Heart left ventricle (tissue), 13 donors: Measurements from ENCODE around the gene FBXO44.

Experiments
- CTCF ChIP-seq, 12 donors: fragments of 200-600 bp; sonication (generic) in 4 of 12; IDR thresholded peaks; one replicate each; pipeline versions ENCODE4 v1.5.0 to v1.8.0; 2018 to 2022; ENCODE audit warnings: antibody characterized with exemption in 12 of 12, mild to moderate bottlenecking in 5 of 12
- POLR2A ChIP-seq, 2 donors: fragments of 450-650 bp; IDR thresholded peaks; one replicate each; pipeline ENCODE4 v1.6.1; 2017; ENCODE audit warnings: antibody characterized with exemption in 2 of 2, mild to moderate bottlenecking in 2 of 2, moderate library complexity in 2 of 2
- donor health status: ischemic (EF 13 %, LVEDD 7.1; RV severe dilation, severe dysfunction).
- donor health status: DM: no; HTN: yes; CAD: no.
- donor health status: DM: no; HTN: no; CAD: no.
- donor health status: ischemic (EF 25% LVEDD 6.9; RV normal size, moderate dysfunction).
- donor health status: ischemic (EF 25% LVEDD 5.7; RV mildly dilated, moderate dysfunction).
- donor health status: ischemic (EF 35%, LVEDD 5.7; RV mildly dilated, moderate dysfunction).
- donor health status: nonischemic (EF 11% LVEDD 7.7; RV severe dilation, severe dysfunction).
- donor health status: DM: yes; HTN: yes; CAD: no.
- donor health status: PGD.
- donor health status: ischemic (EF 29% LVEDD 5.4; RV normal size, mild dysfunction).
- donor health status: nonischemic (EF 23%, LVEDD 6.1; RV moderate dilation, normal function).

GRCh38 chr1:11653861-11654136 lies 878 bp upstream of the FBXO44 start:
- no peak for TF ChIP-seq CTCF (IDR thresholded peaks at IDR 0.05)
- no peak for TF ChIP-seq POLR2A (IDR thresholded peaks at IDR 0.05)
